Measurements from ENCODE around the gene TNFRSF11A.

- TF ChIP-seq CTCF (conservative IDR thresholded peaks at IDR 0.05) = no peak
- TF ChIP-seq EZH2 (IDR thresholded peaks at IDR 0.05; ENCODE audit: low read depth) = no peak
Measured at GRCh38 chr18:62354151-62354550, 29.0 kb downstream of the TNFRSF11A start.
